Endothelial cell of umbilical vein (primary cell): ENCODE data around the gene PRPF31. TPM values are rescaled to one million over a fixed set of nuclear protein-coding genes. Genes with fewer than 3 reads are reported as not detected.

Experiments
- BruUV-seq: library from RNA; stranded (reverse); fragments of 400-500 nt; replicated peaks from 2 replicates; lab custom pipeline; 2021; lab: Mats Ljungman, UMichigan
- CTCF ChIA-PET: fragments of 300-600, 350-600 bp; sonication (Branson Sonifier 250); formaldehyde crosslinking; loops from one replicate; lab custom pipeline; 2021; ENCODE audit warnings: antibody characterized with exemption, inconsistent platforms; lab: Charles Lee
- POLR2A ChIA-PET: fragments of 300-600, 350-600 bp; sonication (Branson Sonifier 250); formaldehyde crosslinking; loops from one replicate; lab custom pipeline; 2021; ENCODE audit warnings: antibody characterized with exemption, inconsistent platforms; lab: Charles Lee
- DNase-seq: peaks from one replicate; pipeline ENCODE4 v3.0.0-alpha.2; 2011; ENCODE audit warnings: low read depth, low spot score
- FAIRE-seq: peaks from 2 replicates; lab custom pipeline; 2011; peaks lifted over from hg19 to GRCh38; lab: Jason Lieb, UNC
- H2AFZ ChIP-seq: 2 replicates; pipeline ENCODE4 v1.6.0; 2012; ENCODE audit warnings: low read depth, low read length, control low read depth, inconsistent platforms
- H3K27ac ChIP-seq: 2 replicates; pipeline ENCODE4 v1.5.1; 2011; ENCODE audit warnings: low read depth, mild to moderate bottlenecking, control low read depth, low read length, moderate library complexity; ENCODE audit not compliant: insufficient read depth
- H3K27me3 ChIP-seq, 2 experiments: 2 replicates each; pipeline versions ENCODE4 v1.6.0 to v1.6.1; 2011; ENCODE audit warnings: low read length in 2 of 2, mixed read lengths in 1 of 2; ENCODE audit not compliant: control insufficient read depth in 2 of 2, insufficient read depth in 2 of 2
- H3K36me3 ChIP-seq, 2 experiments: 2 replicates in 1 of 2; 3 replicates in 1 of 2; pipeline ENCODE4 v1.5.1; 2011; ENCODE audit warnings: low read length in 2 of 2, mild to moderate bottlenecking in 1 of 2, moderate library complexity in 1 of 2; ENCODE audit not compliant: control insufficient read depth in 2 of 2, insufficient read depth in 2 of 2; ENCODE audit errors: extremely low read depth in 1 of 2
- H3K4me1 ChIP-seq: 3 replicates; pipeline ENCODE4 v1.5.1; 2011; ENCODE audit warnings: mild to moderate bottlenecking, low read length; ENCODE audit not compliant: control insufficient read depth, insufficient read depth; ENCODE audit errors: extremely low read depth
- H3K4me2 ChIP-seq: 2 replicates; pipeline ENCODE4 v1.6.1; 2011; ENCODE audit warnings: low read length, control low read depth, mixed read lengths; ENCODE audit not compliant: insufficient read depth
- H3K4me3 ChIP-seq, 3 experiments: fragments of 200-600 bp in 1 of 3; sonication (generic), shearing (Covaris generic) in 1 of 3; replicated peaks in 1 of 3; 2 replicates each; pipeline ENCODE4 v1.5.1; 2011 to 2016; ENCODE audit warnings: control low read depth in 3 of 3, low read length in 3 of 3, mild to moderate bottlenecking in 2 of 3, inconsistent platforms in 1 of 3, low read depth in 1 of 3, moderate library complexity in 1 of 3; ENCODE audit not compliant: insufficient read depth in 1 of 3
- H3K79me2 ChIP-seq: 2 replicates; pipeline ENCODE4 v1.6.0; 2012; ENCODE audit warnings: low read length, inconsistent platforms; ENCODE audit not compliant: control insufficient read depth, insufficient read depth
- H3K9ac ChIP-seq: replicated peaks from 2 replicates; pipeline ENCODE3; 2011; ENCODE audit warnings: low read length, control low read depth; ENCODE audit not compliant: insufficient read depth; ENCODE audit errors: extremely low read depth
- H3K9me1 ChIP-seq: replicated peaks from 3 replicates; pipeline ENCODE4 v1.6.0; 2011; ENCODE audit warnings: mild to moderate bottlenecking, low read length; ENCODE audit not compliant: control insufficient read depth, insufficient read depth; ENCODE audit errors: extremely low read depth
- H3K9me3 ChIP-seq: replicated peaks from 2 replicates; pipeline ENCODE4 v1.5.1; 2012; ENCODE audit warnings: low read length, inconsistent platforms; ENCODE audit not compliant: control insufficient read depth, insufficient read depth
- H4K20me1 ChIP-seq: replicated peaks from 2 replicates; pipeline ENCODE3; 2011; ENCODE audit warnings: mild to moderate bottlenecking, low read length; ENCODE audit not compliant: control insufficient read depth, insufficient read depth; ENCODE audit errors: extremely low read depth
- CTCF ChIP-seq, 2 donors: IDR thresholded peaks; 1 replicate in 1 of 2; 2 replicates in 1 of 2; pipeline ENCODE4 v1.5.1; 2011; ENCODE audit warnings: low read length in 2 of 2, mild to moderate bottlenecking in 2 of 2, moderate library complexity in 2 of 2, control low read depth in 1 of 2, inconsistent platforms in 1 of 2, low read depth in 1 of 2; ENCODE audit not compliant: insufficient read depth in 1 of 2; ENCODE audit errors: extremely low read depth in 1 of 2
- EZH2 ChIP-seq: IDR thresholded peaks from 2 replicates; pipeline ENCODE4 v1.6.1; 2012; ENCODE audit warnings: borderline replicate concordance, low read depth, mild to moderate bottlenecking, moderate library complexity, low read length, inconsistent platforms; ENCODE audit not compliant: severe bottlenecking
- FOS ChIP-seq: IDR thresholded peaks from 2 replicates; pipeline ENCODE4 v1.6.1; 2011; ENCODE audit warnings: mild to moderate bottlenecking, low read length, moderate library complexity, borderline replicate concordance; ENCODE audit not compliant: insufficient read depth
- GATA2 ChIP-seq: IDR thresholded peaks from 2 replicates; pipeline ENCODE4 v1.7.0; 2011; ENCODE audit warnings: low read depth, mild to moderate bottlenecking, moderate library complexity, mixed read lengths, low read length; ENCODE audit not compliant: insufficient read length, insufficient read depth
- JUN ChIP-seq: IDR thresholded peaks from 2 replicates; pipeline ENCODE4 v1.6.1; 2011; ENCODE audit warnings: borderline replicate concordance, low read depth; ENCODE audit not compliant: insufficient read length, insufficient read depth
- MYC ChIP-seq: IDR thresholded peaks from one replicate; pipeline ENCODE4 v1.6.1; 2011; ENCODE audit warnings: mild to moderate bottlenecking, low read depth, low read length
- POLR2A ChIP-seq: IDR thresholded peaks from 2 replicates; pipeline ENCODE4 v1.6.1; 2012; ENCODE audit warnings: low read depth, mild to moderate bottlenecking, control low read depth, low read length
- dilution Hi-C: fragments of 300-500 bp; cut with MboI; formaldehyde crosslinking; loops from one replicate; pipeline ENCODE4 v1.15.0; 2019; ENCODE audit warnings: low sequenced_read_pairs; ENCODE audit not compliant: extremely low pct_ligation_motif_present
- intact Hi-C: fragments of 100-400 bp; cut with micrococcal nuclease; formaldehyde crosslinking; loops from one replicate; pipeline ENCODE4 v1.10.0; 2022
- polyA plus RNA-seq, 4 experiments: library from polyadenylated mRNA; depleted of rRNA in 3 of 4; stranded (reverse) in 3 of 4; unstranded in 1 of 4; fragments of >200 nt; gene quantifications; 2 replicates each; pipeline versions ENCODE4 v1.2.1 to v1.2.3, GENCODE V29; 2011 to 2012; ENCODE audit warnings: missing spikeins in 1 of 4
- total RNA-seq: library from RNA; stranded (reverse); gene quantifications from 2 replicates; pipeline ENCODE4 v1.2.3, GENCODE V29; 2021
- TF ChIP-seq, protein P1 (sequence below): IDR thresholded peaks from 2 replicates; pipeline ENCODE4 v1.6.1; 2011; ENCODE audit not compliant: insufficient read depth, insufficient read length

Gene PRPF31
- total and polyA plus RNA-seq, 2 donors (not counting 3 experiments of a cell fraction or from before 2014, with no cell fraction given) = 76.2 to 101 TPM

GRCh38 chr19:54108496-54108895 lies 7.1 kb upstream of the PRPF31 start:
- Histone ChIP-seq H3K36me3 (peaks cover 0 to 40% of the 10 kb centered on the region in 2 experiments), H3K9me1 (no peaks in the 10 kb centered on the region), H3K9ac (no peak overlapping the region), H3K79me2 (peaks cover under 1% of the 10 kb centered on the region), H3K4me2 (no peak overlapping the region), H3K27ac (no peak overlapping the region), H4K20me1 (no peaks in the 10 kb centered on the region), H3K4me3 (no peak overlapping the region), H3K4me1 (no peaks in the 10 kb centered on the region), H3K27me3 (no peaks in the 10 kb centered on the region), H3K9me3 (no peaks in the 10 kb centered on the region), H2AFZ (no peak overlapping the region)
- FAIRE-seq (no peak), DNase-seq (no peak)
- dilution Hi-C loops (no loop called here), intact Hi-C loops (no loop called here)
- BruUV-seq = no TSS peak
- POLR2A ChIA-PET = no interaction called here
- no peak for TF ChIP-seq FOS
- TF ChIP-seq GATA2 = no peak
- no peak for TF ChIP-seq MYC
- no peak for TF ChIP-seq POLR2A
- TF ChIP-seq JUN = no peak
- TF ChIP-seq, protein P1, sequence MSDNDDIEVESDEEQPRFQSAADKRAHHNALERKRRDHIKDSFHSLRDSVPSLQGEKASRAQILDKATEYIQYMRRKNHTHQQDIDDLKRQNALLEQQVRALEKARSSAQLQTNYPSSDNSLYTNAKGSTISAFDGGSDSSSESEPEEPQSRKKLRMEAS = no peak
- TF ChIP-seq EZH2 = no peak
- no peak for TF ChIP-seq CTCF (IDR thresholded peaks at IDR 0.05; ENCODE audit: extremely low read depth in 1 of 2, insufficient read depth in 1 of 2, low read depth in 1 of 2, low read length in 2 of 2)
- CTCF ChIA-PET = no interaction called here
